OCI-LY7 (cell line): ENCODE results near the gene C3. TPM values are rescaled to one million over a fixed set of nuclear protein-coding genes. Genes with fewer than 3 reads are reported as not detected.
A peak's percentile ranks its signal among the peaks of the same experiment; 100 is the strongest.
"Not testable (repeated sequence)": the region's sequence is repeated elsewhere in the genome, so short reads cannot be mapped to it uniquely, and the experiment has no call there.

ENCODE experiments used
- BruUV-seq: library from RNA; stranded (reverse); fragments of 400-500 nt; replicated peaks from 2 replicates; lab custom pipeline; 2021; lab: Mats Ljungman, UMichigan
- CTCF ChIA-PET: fragments of 300-600 bp; sonication (Branson Sonifier 250); formaldehyde crosslinking; loops from one replicate; lab custom pipeline; 2022; ENCODE audit warnings: antibody characterized with exemption; ENCODE audit not compliant: unreplicated experiment; lab: Charles Lee
- POLR2A ChIA-PET: fragments of 300-600 bp; sonication (Branson Sonifier 250); formaldehyde crosslinking; loops from one replicate; lab custom pipeline; 2022; ENCODE audit warnings: antibody characterized with exemption; lab: Charles Lee
- DNase-seq: peaks from one replicate; pipeline ENCODE4 v3.0.0-alpha.2; 2015; ENCODE audit warnings: low spot score
- H2AFZ ChIP-seq: fragments of 200-600 bp; sonication (generic), shearing (Covaris generic); 2 replicates; pipeline ENCODE4 v1.6.1; 2014; ENCODE audit warnings: mild to moderate bottlenecking, antibody characterized with exemption, low read length, moderate library complexity
- H3K27ac ChIP-seq: fragments of 200-600 bp; sonication (generic); 2 replicates; pipeline ENCODE4 v1.5.1; 2014; ENCODE audit warnings: mixed run types, low read depth, mild to moderate bottlenecking, moderate library complexity, low read length, inconsistent platforms; ENCODE audit not compliant: poor library complexity, severe bottlenecking
- H3K36me3 ChIP-seq: fragments of 200-600 bp; sonication (generic); 2 replicates; pipeline ENCODE4 v1.6.1; 2014; ENCODE audit warnings: mild to moderate bottlenecking, antibody characterized with exemption, low read length, moderate library complexity, mixed read lengths; ENCODE audit not compliant: insufficient read depth
- H3K4me1 ChIP-seq: fragments of 200-600 bp; sonication (generic); 2 replicates; pipeline ENCODE4 v1.5.1; 2014; ENCODE audit warnings: mild to moderate bottlenecking, low read length; ENCODE audit not compliant: insufficient read depth, poor library complexity, severe bottlenecking
- H3K4me2 ChIP-seq: fragments of 200-600 bp; sonication (generic); 2 replicates; pipeline ENCODE4 v1.6.1; 2014; ENCODE audit warnings: mild to moderate bottlenecking, low read length
- H3K4me3 ChIP-seq: fragments of 200-600 bp; sonication (generic); 2 replicates; pipeline ENCODE4 v1.5.1; 2014; ENCODE audit warnings: mild to moderate bottlenecking, low read depth, low read length; ENCODE audit not compliant: poor library complexity, severe bottlenecking
- H3K79me2 ChIP-seq: fragments of 200-600 bp; sonication (generic); 2 replicates; pipeline ENCODE4 v1.6.1; 2016; ENCODE audit warnings: low read depth, mild to moderate bottlenecking, low read length, moderate library complexity, mixed read lengths; ENCODE audit not compliant: insufficient read depth
- H3K9me2 ChIP-seq: fragments of 200-600 bp; sonication (generic); 2 replicates; pipeline ENCODE4 v1.6.1; 2016; ENCODE audit warnings: mild to moderate bottlenecking, low read length, mixed read lengths; ENCODE audit not compliant: insufficient read depth
- H3K9me3 ChIP-seq: fragments of 200-600 bp; sonication (generic); 2 replicates; pipeline ENCODE4 v1.6.1; 2014; ENCODE audit warnings: mild to moderate bottlenecking, mixed run types, low read length, mixed read lengths
- H4K20me1 ChIP-seq: fragments of 200-600 bp; sonication (generic); 2 replicates; pipeline ENCODE4 v1.6.1; 2014; ENCODE audit warnings: mild to moderate bottlenecking, antibody characterized with exemption, low read length, moderate library complexity, mixed read lengths; ENCODE audit not compliant: insufficient read depth
- CTCF ChIP-seq: fragments of 200-600 bp; sonication (generic); conservative IDR thresholded peaks from 2 replicates; pipeline ENCODE4 v1.5.1; 2014; ENCODE audit warnings: mild to moderate bottlenecking, antibody characterized with exemption, low read length, moderate library complexity, mixed read lengths
- EZH2phosphoT487 ChIP-seq: fragments of 200-600 bp; sonication (generic); IDR thresholded peaks from 2 replicates; pipeline ENCODE4 v1.6.1; 2018; ENCODE audit warnings: low read depth, borderline replicate concordance, mild to moderate bottlenecking, mixed run types, antibody characterized with exemption, low read length, moderate library complexity, mixed read lengths
- intact Hi-C: fragments of 100-400 bp; cut with micrococcal nuclease; formaldehyde crosslinking; loops from one replicate; pipeline ENCODE4 v1.10.0; 2022; ENCODE audit not compliant: unreplicated experiment
- total RNA-seq, 2 experiments: library from RNA; depleted of rRNA in 1 of 2; stranded (reverse); fragments of >200 nt in 1 of 2; shearing (Covaris generic) in 1 of 2; gene quantifications; 2 replicates each; pipeline ENCODE4 v1.2.3, GENCODE V29; 2014 to 2022

C3 gene
- total RNA-seq, 2 experiments from 2014 or later = 0.13 TPM; not detected in 1

DNA sequence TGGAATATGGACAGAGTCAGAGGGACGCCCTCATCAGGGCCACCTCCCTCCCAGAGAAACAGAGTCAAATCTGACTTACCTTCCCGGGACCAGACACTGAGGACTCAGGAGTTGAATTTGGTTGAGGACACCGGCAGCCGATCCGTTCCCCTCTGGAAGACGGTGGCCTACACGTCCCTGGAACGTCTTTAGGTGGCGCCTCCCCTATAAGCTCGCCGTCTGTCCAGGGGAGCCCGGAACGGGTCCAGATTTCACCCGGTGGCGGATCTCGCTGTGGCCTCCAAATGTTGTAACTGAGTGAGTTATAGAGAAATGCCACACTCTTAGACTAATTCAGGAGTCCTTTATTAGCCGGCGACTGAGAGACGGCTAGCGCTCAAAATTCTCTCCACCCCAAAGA lies 59.5 kb downstream of the C3 start:
- Histone ChIP-seq H3K27ac (no peak overlapping the region), H3K9me2 (no peaks in the 10 kb centered on the region), H3K36me3 (no peaks in the 10 kb centered on the region), H3K9me3 (no peaks in the 10 kb centered on the region), H2AFZ (no peak overlapping the region), H4K20me1 (no peaks in the 10 kb centered on the region), H3K79me2 (no peaks in the 10 kb centered on the region), H3K4me1 (no peaks in the 10 kb centered on the region), H3K4me3 (no peak overlapping the region), H3K4me2 (no peak overlapping the region)
- TF ChIP-seq CTCF = no peak
- TF ChIP-seq EZH2phosphoT487 = no peak
- no TSS peak for BruUV-seq
- ChIA-PET CTCF (interaction anchor here (0.6 kb wide), 1 partner anchor 300 kb away, joined by 3 read pairs; the partner anchor contains the start of gene CLPP), POLR2A (no interaction called here)
- no peak for DNase-seq
- intact Hi-C loops = no loop called here

DNA sequence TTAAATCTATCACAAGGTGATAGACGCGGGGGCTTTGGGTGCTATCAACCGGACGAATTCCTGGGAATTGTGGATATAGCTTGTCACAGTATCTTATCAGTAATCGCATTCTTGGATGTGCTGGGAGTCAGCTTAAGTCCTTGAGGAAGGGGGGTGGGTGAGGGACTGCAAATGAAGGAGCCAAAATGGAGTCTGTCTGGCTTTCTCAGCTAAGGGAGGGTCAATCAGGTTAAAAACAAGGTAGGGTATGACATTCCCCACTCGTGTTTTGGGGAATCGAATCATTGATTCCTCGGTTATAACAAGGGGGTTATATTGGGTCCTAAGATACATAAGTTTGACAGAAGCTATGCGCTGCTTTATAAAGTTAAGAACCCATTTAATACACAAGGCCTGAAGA lies 64.1 kb downstream of the C3 start:
- H3K4me1 ChIP-seq, CTCF ChIA-PET, H3K36me3 ChIP-seq, H3K9me2 ChIP-seq, intact Hi-C loops, BruUV-seq, H3K4me2 ChIP-seq, H4K20me1 ChIP-seq, H3K79me2 ChIP-seq, H2AFZ ChIP-seq, DNase-seq, H3K4me3 ChIP-seq, H3K27ac ChIP-seq, H3K9me3 ChIP-seq: not testable (repeated sequence)
- POLR2A ChIA-PET = interaction anchor here (0.6 kb wide), 1 partner anchor 31 kb away, joined by 3 read pairs; no protein-coding TSS in a partner anchor

DNA sequence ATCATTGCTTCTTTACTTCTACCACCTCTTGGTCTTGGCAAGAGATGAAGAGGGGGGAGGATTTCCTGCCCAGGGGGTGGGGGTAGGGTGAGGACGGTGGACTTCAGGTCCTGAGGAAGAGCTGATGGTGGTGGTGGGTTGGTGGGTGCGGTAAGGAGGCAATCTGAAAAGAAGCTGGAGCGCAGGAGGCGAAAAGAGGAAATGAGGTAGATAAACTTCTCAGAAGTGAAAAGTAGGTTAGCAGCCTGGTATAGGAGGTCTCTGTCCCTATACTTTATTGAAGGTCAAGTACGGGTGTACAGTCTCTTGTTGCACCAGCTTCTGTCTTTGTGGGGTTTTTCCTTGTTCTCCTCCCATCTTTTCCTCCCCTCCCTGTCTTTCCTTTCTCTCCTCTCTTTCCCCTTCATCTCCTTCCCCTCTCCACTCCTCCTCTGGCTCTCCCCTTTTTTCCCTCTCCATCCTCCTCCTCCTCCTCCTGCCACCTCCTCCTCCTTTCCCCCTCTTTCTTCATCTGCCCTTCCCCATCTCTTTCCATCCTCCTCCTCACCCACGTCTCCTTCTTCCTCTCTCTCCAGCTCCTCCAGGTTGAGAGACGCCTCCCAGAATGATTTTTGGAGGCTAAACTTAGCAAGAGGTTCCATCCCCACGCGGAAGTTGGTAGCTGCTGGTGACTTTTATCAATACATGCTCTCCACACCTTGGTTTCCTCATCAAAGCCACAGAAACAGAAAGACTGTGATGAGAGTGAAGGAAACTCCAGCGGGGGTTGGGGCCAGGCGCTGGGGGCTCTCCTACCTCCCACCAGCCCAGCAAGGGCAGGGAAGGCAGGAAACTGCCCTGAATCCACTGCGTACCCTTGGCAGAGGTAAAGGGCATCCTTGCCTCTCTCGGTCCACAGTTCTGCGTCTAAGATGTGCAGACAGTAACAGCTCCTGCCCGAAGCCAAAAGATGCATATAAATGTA lies 65.8 kb downstream of the C3 start:
- Histone ChIP-seq H3K4me3 (no peak overlapping the region), H3K9me2 (no peaks in the 10 kb centered on the region), H3K79me2 (no peaks in the 10 kb centered on the region), H3K36me3 (no peaks in the 10 kb centered on the region), H3K27ac (no peak overlapping the region), H3K9me3 (no peaks in the 10 kb centered on the region), H2AFZ (peak overlapping the region; percentile 6; the same call in 1 of the 2 replicates), H4K20me1 (no peaks in the 10 kb centered on the region), H3K4me2 (no peak overlapping the region), H3K4me1 (peaks cover 7% of the 10 kb centered on the region)
- BruUV-seq = no TSS peak
- ChIA-PET POLR2A (interaction anchor here (0.6 kb wide), 1 partner anchor 35 kb away, joined by 3 read pairs; no protein-coding TSS in a partner anchor), CTCF (interaction anchor here (0.6 kb wide), 1 partner anchor 11 kb away, joined by 3 read pairs; no protein-coding TSS in a partner anchor)
- intact Hi-C loops = no loop called here
- DNase-seq = peak; percentile 36
- TF ChIP-seq CTCF = no peak
- TF ChIP-seq EZH2phosphoT487 = no peak
